Esophagus (tissue), 2 donors: ENCODE measurements around the gene CBY1. TPM values are rescaled to one million over a fixed set of nuclear protein-coding genes. Genes with fewer than 3 reads are reported as not detected.
A peak's percentile ranks its signal among the peaks of the same experiment; 100 is the strongest.

ENCODE experiments used
- H3K27ac ChIP-seq, 2 donors: one replicate each; pipeline ENCODE4 v1.5.1; 2013; ENCODE audit warnings: low read depth in 2 of 2, mild to moderate bottlenecking in 2 of 2, inconsistent platforms in 1 of 2, low read length in 1 of 2, moderate library complexity in 1 of 2
- H3K27me3 ChIP-seq, 2 donors: one replicate each; pipeline ENCODE4 v1.6.1; 2013; ENCODE audit warnings: low read length in 2 of 2, control low read depth in 1 of 2, mild to moderate bottlenecking in 1 of 2; ENCODE audit not compliant: insufficient read depth in 2 of 2, control insufficient read depth in 1 of 2
- H3K36me3 ChIP-seq, 2 donors: one replicate each; pipeline ENCODE4 v1.6.1; 2013; ENCODE audit warnings: low read length in 1 of 2; ENCODE audit not compliant: control insufficient read depth in 2 of 2, insufficient read depth in 2 of 2
- H3K4me1 ChIP-seq, 2 donors: one replicate each; pipeline ENCODE4 v1.6.1; 2013; ENCODE audit warnings: low read length in 1 of 2; ENCODE audit not compliant: control insufficient read depth in 2 of 2, insufficient read depth in 2 of 2
- H3K4me3 ChIP-seq, 2 donors: one replicate each; pipeline ENCODE4 v1.5.1; 2013; ENCODE audit warnings: low read length in 2 of 2, mild to moderate bottlenecking in 2 of 2, low read depth in 1 of 2, moderate library complexity in 1 of 2
- H3K9me3 ChIP-seq, 2 donors: one replicate each; pipeline ENCODE4 v1.6.1; 2013; ENCODE audit warnings: mild to moderate bottlenecking in 2 of 2, low read depth in 1 of 2, low read length in 1 of 2, moderate library complexity in 1 of 2; ENCODE audit not compliant: control insufficient read depth in 2 of 2, insufficient read depth in 1 of 2
- WGBS, 2 donors: extraction: QIAGEN DNeasy Blood & Tissue Kit; methylation state at CpG; one replicate each; pipeline ENCODE4 v1.1.7; 2013; 5-methylcytosine and 5-hydroxymethylcytosine counted together
- polyA plus RNA-seq, 2 donors: library from polyadenylated mRNA; stranded (reverse); fragments of 200-250 nt; gene quantifications; one replicate each; pipeline ENCODE4 v1.2.3, GENCODE V29; 2013
- donor health status: healthy with polysubstance abuse.
- donor health status: Bipolar disorder and iron deficiency.

CBY1 gene
- polyA plus RNA-seq, 2 donors: 24.1 to 28.9 TPM

DNA sequence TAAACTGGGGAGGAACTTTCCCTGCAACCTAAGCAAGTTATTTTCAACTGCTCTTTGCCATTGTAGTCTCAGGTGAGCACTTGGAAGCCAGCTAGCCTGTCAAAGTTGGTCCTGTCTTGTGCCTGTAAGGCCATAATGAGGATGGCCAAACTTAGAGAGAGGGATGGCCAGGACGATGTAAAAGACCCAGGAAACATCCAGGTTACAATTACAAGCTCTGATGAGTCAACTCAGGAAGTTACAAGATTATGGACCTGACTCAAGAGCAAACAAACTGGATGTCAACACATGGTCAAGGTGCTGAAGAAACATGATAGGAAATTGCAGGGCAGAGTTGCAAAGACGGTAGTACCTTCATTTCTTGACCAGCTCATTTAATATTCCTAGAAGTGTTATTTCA, 50.9 kb downstream of the CBY1 start:
- Histone ChIP-seq H3K4me1 (peaks cover 0 to 7% of the 10 kb centered on the region in 2 donors), H3K4me3 (peak overlapping the region; percentile 34 to 86), H3K9me3 (no peaks in the 10 kb centered on the region), H3K27me3 (no peaks in the 10 kb centered on the region), H3K27ac (peak overlapping the region; percentile 91 to 97), H3K36me3 (peaks cover 0 to 3% of the 10 kb centered on the region in 2 donors)
- 23 to 26% methylated on average over 2 of the region's 2 CpGs for WGBS, 2 donors

DNA sequence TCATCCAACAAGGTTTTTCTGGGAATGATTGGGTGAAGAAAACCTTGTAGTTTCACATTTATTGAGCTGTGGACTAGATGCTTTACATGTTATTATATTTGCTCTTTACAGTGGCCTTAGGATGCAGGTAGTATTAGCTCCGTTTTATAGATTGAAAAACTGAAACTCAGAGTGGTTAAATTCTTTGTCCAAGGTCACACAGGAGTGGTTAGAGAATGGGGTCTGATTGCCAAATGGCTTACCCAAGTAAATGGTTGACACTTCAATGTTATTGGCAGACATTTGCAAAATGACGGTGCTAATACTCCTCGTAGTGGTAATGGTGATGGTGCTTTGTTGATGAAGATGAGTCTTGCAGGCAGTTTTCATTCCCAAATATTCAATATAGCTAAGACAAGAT, 51.5 kb downstream of the CBY1 start:
- Histone ChIP-seq H3K9me3 (no peaks in the 10 kb centered on the region), H3K27ac (no peak overlapping the region), H3K4me3 (peak overlapping the region in 1 of 2 donors; percentile 5), H3K4me1 (peaks cover 0 to 8% of the 10 kb centered on the region in 2 donors), H3K36me3 (peaks cover 3 to 6% of the 10 kb centered on the region in 2 donors), H3K27me3 (no peaks in the 10 kb centered on the region)
- whole genome bisulfite sequencing, 2 donors: 71 to 81% methylated on average over 3 of the region's 3 CpGs

- H3K4me1 ChIP-seq: peaks cover 0 to 11% of the 10 kb centered on the region in 2 donors
- no peak overlapping the region for H3K4me3 ChIP-seq
- no peaks in the 10 kb centered on the region for H3K9me3 ChIP-seq
- no peaks in the 10 kb centered on the region for H3K27me3 ChIP-seq
- H3K36me3 ChIP-seq: peaks cover 3 to 8% of the 10 kb centered on the region in 2 donors
- no peak overlapping the region for H3K27ac ChIP-seq
- WGBS, 2 donors: 89 to 93% methylated on average over 3 of the region's 3 CpGs
Observed at GRCh38 chr22:38709306-38709705, 52.9 kb downstream of the CBY1 start.

GRCh38 chr22:38710351-38710750, 53.9 kb downstream of the CBY1 start:
- Histone ChIP-seq H3K4me3 (no peak overlapping the region), H3K36me3 (peaks cover 3 to 11% of the 10 kb centered on the region in 2 donors), H3K9me3 (no peaks in the 10 kb centered on the region), H3K27me3 (no peaks in the 10 kb centered on the region), H3K4me1 (peaks cover 3 to 15% of the 10 kb centered on the region in 2 donors), H3K27ac (no peak overlapping the region)
- 98 to 99% methylated on average over 3 of the region's 3 CpGs for WGBS, 2 donors

DNA sequence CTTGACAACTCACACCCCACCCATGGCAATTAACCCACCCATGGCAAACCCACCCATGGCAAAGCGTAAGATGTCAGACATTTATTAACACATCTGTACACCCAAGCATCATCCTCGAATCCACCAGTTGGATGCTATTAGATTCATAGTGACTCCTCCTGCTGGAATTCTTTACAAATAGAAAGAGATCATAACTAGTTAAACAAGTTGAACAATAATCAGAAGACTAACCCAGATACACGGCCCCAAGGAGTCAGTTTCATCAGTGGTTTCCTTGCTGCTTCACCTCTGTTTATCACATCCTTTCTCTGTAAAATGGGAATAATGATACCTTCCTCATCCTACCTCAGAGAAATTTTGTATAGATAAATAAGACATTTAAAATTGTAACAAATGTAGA, 54.4 kb downstream of the CBY1 start:
- no peaks in the 10 kb centered on the region for H3K9me3 ChIP-seq
- 60% methylated on average over 3 of the region's 3 CpGs for WGBS, 2 donors

DNA sequence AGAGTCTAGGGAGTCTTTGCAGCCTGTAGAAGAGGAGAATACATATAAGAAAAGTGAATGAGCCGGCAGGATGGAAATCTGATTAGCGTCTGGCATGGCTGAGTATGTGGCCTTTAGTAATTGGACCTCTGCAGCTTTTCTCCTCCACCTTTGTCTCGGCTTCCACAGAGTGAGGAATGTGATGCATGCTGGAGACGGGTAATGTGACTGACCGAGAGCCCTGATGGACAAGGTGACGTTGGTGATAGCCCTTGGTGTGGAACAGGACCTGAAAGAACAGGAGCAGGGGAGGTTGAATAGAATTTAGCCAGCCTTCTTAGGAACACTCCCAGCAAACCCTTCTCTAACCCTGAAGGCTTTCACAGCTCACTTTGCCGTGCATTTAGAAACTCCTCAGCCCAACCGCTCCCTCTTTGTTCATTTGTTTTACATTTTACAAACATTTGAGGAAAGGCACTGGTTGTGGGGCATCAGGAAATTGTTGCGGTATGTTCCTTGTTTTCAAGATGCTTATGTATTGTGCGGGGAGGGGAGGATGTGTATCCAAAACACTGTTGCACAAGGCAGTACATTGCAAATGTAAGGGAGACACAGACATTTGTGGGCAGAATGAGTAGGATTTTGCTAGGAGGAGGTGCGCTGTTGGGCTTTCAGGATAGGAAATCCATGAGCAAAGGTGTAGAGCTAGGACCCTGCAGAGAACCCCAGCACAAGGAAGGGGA, 56.2 kb downstream of the CBY1 start:
- Histone ChIP-seq H3K4me1 (peaks cover 5 to 20% of the 10 kb centered on the region in 2 donors), H3K27me3 (no peaks in the 10 kb centered on the region), H3K36me3 (peaks cover 14 to 28% of the 10 kb centered on the region in 2 donors), H3K9me3 (no peaks in the 10 kb centered on the region), H3K4me3 (no peak overlapping the region), H3K27ac (no peak overlapping the region)
- WGBS, 2 donors: 86 to 91% methylated on average over 11 of the region's 11 CpGs

More for the DNA sequence above, 54.4 kb downstream of the CBY1 start:
- peaks cover 3 to 14% of the 10 kb centered on the region in 2 donors for H3K36me3 ChIP-seq
- peaks cover 5 to 19% of the 10 kb centered on the region in 2 donors for H3K4me1 ChIP-seq
- no peak overlapping the region for H3K27ac ChIP-seq
- H3K4me3 ChIP-seq: no peak overlapping the region
- H3K27me3 ChIP-seq: no peaks in the 10 kb centered on the region

DNA sequence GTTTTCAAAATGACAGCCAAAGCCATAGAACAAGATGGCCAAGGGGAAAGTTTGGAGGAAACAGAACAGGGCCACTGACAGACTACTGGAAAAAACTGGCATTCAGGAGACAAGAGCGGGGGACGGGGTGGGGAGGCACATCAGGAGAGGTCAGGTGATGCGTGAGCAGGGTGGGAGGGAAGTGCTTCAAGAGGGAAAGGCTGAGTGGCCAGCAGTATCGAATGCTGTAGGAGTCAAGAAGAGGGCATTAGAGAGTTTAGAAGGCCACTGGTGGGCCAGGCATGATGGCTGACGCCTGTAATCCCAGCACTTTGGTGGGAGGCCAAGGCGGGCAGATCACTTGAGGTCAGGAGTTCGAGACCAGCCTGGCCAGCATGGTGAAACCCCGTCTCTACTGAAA, 57.5 kb downstream of the CBY1 start:
- peaks cover 5 to 18% of the 10 kb centered on the region in 2 donors for H3K4me1 ChIP-seq
- no peaks in the 10 kb centered on the region for H3K9me3 ChIP-seq
- no peak overlapping the region for H3K27ac ChIP-seq
- no peaks in the 10 kb centered on the region for H3K27me3 ChIP-seq
- WGBS, 2 donors: 86 to 90% methylated on average over 8 of the region's 8 CpGs
- peaks cover 11 to 28% of the 10 kb centered on the region in 2 donors for H3K36me3 ChIP-seq
- H3K4me3 ChIP-seq: no peak overlapping the region

- peak overlapping the region in 1 of 2 donors; percentile 53 for H3K27ac ChIP-seq
- H3K36me3 ChIP-seq: peaks cover 11 to 28% of the 10 kb centered on the region in 2 donors
- H3K4me1 ChIP-seq: peaks cover 5 to 18% of the 10 kb centered on the region in 2 donors
- H3K27me3 ChIP-seq: no peaks in the 10 kb centered on the region
- no peak overlapping the region for H3K4me3 ChIP-seq
- H3K9me3 ChIP-seq: no peaks in the 10 kb centered on the region
- WGBS, 2 donors: 76 to 84% methylated on average over 9 of the region's 9 CpGs
Observed at GRCh38 chr22:38715176-38715764, 58.8 kb downstream of the CBY1 start.

DNA sequence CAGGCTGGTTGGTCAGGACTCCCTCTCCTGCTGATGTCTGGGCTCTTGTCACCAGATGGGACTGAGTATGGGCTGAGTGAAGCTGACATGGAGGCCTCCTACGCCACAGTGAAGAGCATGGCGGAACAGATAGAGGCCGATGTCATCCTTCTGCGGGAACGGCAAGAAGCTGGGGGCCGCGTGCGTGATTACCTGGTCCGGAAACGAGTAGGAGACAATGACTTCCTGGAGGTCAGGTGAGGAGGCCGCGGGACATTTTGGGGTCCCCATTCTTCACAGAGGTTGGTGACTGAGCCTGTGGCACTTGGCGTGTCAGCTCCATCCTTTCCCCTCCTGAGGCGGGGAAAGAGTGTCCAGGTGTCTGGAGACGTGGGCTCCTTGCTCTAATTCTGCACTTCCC, 59.4 kb downstream of the CBY1 start:
- no peak overlapping the region for H3K4me3 ChIP-seq
- peaks cover 5 to 18% of the 10 kb centered on the region in 2 donors for H3K4me1 ChIP-seq
- no peak overlapping the region for H3K27ac ChIP-seq
- no peaks in the 10 kb centered on the region for H3K9me3 ChIP-seq
- peaks cover 11 to 28% of the 10 kb centered on the region in 2 donors for H3K36me3 ChIP-seq
- H3K27me3 ChIP-seq: no peaks in the 10 kb centered on the region
- WGBS, 2 donors: 93 to 94% methylated on average over 15 of the region's 15 CpGs
